Measurements from ENCODE around the gene PKDREJ. TPM values are rescaled to one million over a fixed set of nuclear protein-coding genes. Genes with fewer than 3 reads are reported as not detected.

The PKDREJ gene
- total RNA-seq, 1 donor from 2014 or later, result 0.05 TPM

- no peak for DNase-seq (ENCODE audit: extremely low spot score, unreplicated experiment)
- Mint-ChIP-seq H3K4me1 (ENCODE audit: unreplicated experiment) (peaks cover 6% of the 10 kb centered on the region), H3K27me3 (no peaks in the 10 kb centered on the region), H3K27ac (no peak overlapping the region), H3K36me3 (peaks cover 9% of the 10 kb centered on the region), H3K4me3 (no peak overlapping the region), H3K9me3 (no peaks in the 10 kb centered on the region)
- no peak for TF ChIP-seq CTCF (conservative IDR thresholded peaks at IDR 0.05)
Measured at GRCh38 chr22:46240506-46240905, 22.6 kb downstream of the PKDREJ start.

DNA sequence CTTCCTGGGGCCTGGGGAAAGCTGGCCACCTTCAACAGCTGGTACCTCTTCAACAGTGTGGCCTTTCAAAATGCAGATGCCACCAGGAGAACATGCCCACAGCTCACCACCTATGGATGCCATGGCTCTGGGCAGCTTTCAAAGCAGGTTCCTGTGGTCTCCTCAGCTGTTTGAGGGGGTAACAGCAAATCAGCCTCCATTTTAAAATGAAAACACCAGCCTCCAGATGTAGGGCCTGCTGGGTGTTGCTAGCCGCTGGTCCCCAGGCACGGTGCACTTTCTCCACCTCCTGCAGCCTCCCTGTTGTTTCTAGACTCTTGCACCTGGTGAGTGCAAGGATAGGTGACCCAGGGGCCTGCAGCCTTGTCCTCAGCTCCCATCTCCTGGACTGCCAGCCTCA, 23.1 kb downstream of the PKDREJ start:
- Mint-ChIP-seq H3K36me3 (peaks cover 9% of the 10 kb centered on the region), H3K9me3 (no peaks in the 10 kb centered on the region)

GRCh38 chr22:46239261-46240048, 23.7 kb downstream of the PKDREJ start:
- Mint-ChIP-seq H3K4me1 (ENCODE audit: unreplicated experiment) (peaks cover 6% of the 10 kb centered on the region), H3K36me3 (peaks cover 9% of the 10 kb centered on the region), H3K4me3 (no peak overlapping the region), H3K9me3 (no peaks in the 10 kb centered on the region), H3K27ac (no peak overlapping the region), H3K27me3 (no peaks in the 10 kb centered on the region)
- no peak for TF ChIP-seq CTCF (conservative IDR thresholded peaks at IDR 0.05)
- DNase-seq (ENCODE audit: extremely low spot score, unreplicated experiment), result no peak

More for the DNA sequence above, 23.1 kb downstream of the PKDREJ start:
- Mint-ChIP-seq H3K27ac (no peak overlapping the region), H3K27me3 (no peaks in the 10 kb centered on the region), H3K4me1 (ENCODE audit: unreplicated experiment) (peaks cover 6% of the 10 kb centered on the region), H3K4me3 (no peak overlapping the region)
- no peak for DNase-seq (ENCODE audit: extremely low spot score, unreplicated experiment)
- TF ChIP-seq CTCF (conservative IDR thresholded peaks at IDR 0.05), result no peak

- no peaks in the 10 kb centered on the region for H3K27me3 Mint-ChIP-seq
- no peak for DNase-seq (ENCODE audit: extremely low spot score, unreplicated experiment)
- H3K27ac Mint-ChIP-seq, result no peak overlapping the region
- H3K4me1 Mint-ChIP-seq (ENCODE audit: unreplicated experiment), result peaks cover 6% of the 10 kb centered on the region
- no peaks in the 10 kb centered on the region for H3K9me3 Mint-ChIP-seq
- H3K36me3 Mint-ChIP-seq, result peaks cover 9% of the 10 kb centered on the region
- TF ChIP-seq CTCF (conservative IDR thresholded peaks at IDR 0.05), result no peak
- H3K4me3 Mint-ChIP-seq, result no peak overlapping the region
Measured at GRCh38 chr22:46238541-46238940, 24.6 kb downstream of the PKDREJ start.

- TF ChIP-seq CTCF (conservative IDR thresholded peaks at IDR 0.05), result no peak
- H3K27ac Mint-ChIP-seq, result no peak overlapping the region
- peaks cover 9% of the 10 kb centered on the region for H3K36me3 Mint-ChIP-seq
Measured at GRCh38 chr22:46237453-46238124, 25.6 kb downstream of the PKDREJ start.

More at GRCh38 chr22:46237453-46238124, 25.6 kb downstream of the PKDREJ start:
- Mint-ChIP-seq H3K4me1 (ENCODE audit: unreplicated experiment) (peaks cover 10% of the 10 kb centered on the region), H3K4me3 (no peak overlapping the region), H3K9me3 (no peaks in the 10 kb centered on the region), H3K27me3 (no peaks in the 10 kb centered on the region)
- no peak for DNase-seq (ENCODE audit: extremely low spot score, unreplicated experiment)
